HepG2 (cell line): ENCODE data around the gene EXOC6B. TPM values are rescaled to one million over a fixed set of nuclear protein-coding genes. Genes with fewer than 3 reads are reported as not detected.
A peak's percentile ranks its signal among the peaks of the same experiment; 100 is the strongest.

Source experiments
- BHLHE40 ChIP-seq: IDR thresholded peaks from 2 replicates; pipeline ENCODE4 v1.6.1; 2011; ENCODE audit warnings: low read length, improper control_type of control experiment
- FOSL2 ChIP-seq: sonication (generic); formaldehyde crosslinking; IDR thresholded peaks from 2 replicates; pipeline ENCODE4 v1.4.0; 2020; ENCODE audit warnings: missing genetic modification reagents
- GATAD2A ChIP-seq: IDR thresholded peaks from 2 replicates; pipeline ENCODE4 v1.6.1; 2016
- LCORL ChIP-seq, 2 experiments: fragments of 450-650 bp in 1 of 2; sonication (generic) in 1 of 2; formaldehyde crosslinking in 1 of 2; IDR thresholded peaks; 2 replicates each; pipeline versions ENCODE4 v1.5.0 to v1.6.1; 2017 to 2020; ENCODE audit warnings: antibody characterized with exemption in 1 of 2, missing genetic modification reagents in 1 of 2
- NFIC ChIP-seq: IDR thresholded peaks from 2 replicates; pipeline ENCODE4 v1.6.1; 2012; ENCODE audit warnings: mild to moderate bottlenecking, low read length, inconsistent platforms
- RAD21 ChIP-seq: fragments of 450-650 bp; formaldehyde crosslinking; IDR thresholded peaks from 2 replicates; pipeline ENCODE4 v1.5.0; 2020; ENCODE audit warnings: mild to moderate bottlenecking
- RBAK ChIP-seq: sonication (generic); formaldehyde crosslinking; IDR thresholded peaks from 2 replicates; pipeline ENCODE4 v1.5.1; 2020; ENCODE audit warnings: mild to moderate bottlenecking, missing genetic modification reagents
- RFX3 ChIP-seq: IDR thresholded peaks from 2 replicates; pipeline ENCODE4 v1.6.1; 2016; ENCODE audit warnings: missing biosample characterization, missing genetic modification reagents
- RNF219 ChIP-seq: sonication (generic); formaldehyde crosslinking; IDR thresholded peaks from 2 replicates; pipeline ENCODE4 v1.5.0; 2020; ENCODE audit warnings: mild to moderate bottlenecking, missing genetic modification reagents
- ZBTB7A ChIP-seq: sonication (generic); formaldehyde crosslinking; IDR thresholded peaks from 2 replicates; pipeline ENCODE4 v1.8.0; 2022; ENCODE audit warnings: mild to moderate bottlenecking, missing genetic modification reagents
- ZNF24 ChIP-seq: fragments of 450-650 bp; IDR thresholded peaks from 2 replicates; pipeline ENCODE4 v1.6.1; 2017; ENCODE audit warnings: antibody characterized with exemption, mild to moderate bottlenecking
- ZNF264 ChIP-seq: sonication (generic); formaldehyde crosslinking; IDR thresholded peaks from 2 replicates; pipeline ENCODE4 v1.4.0; 2020; ENCODE audit warnings: missing genetic modification reagents
- ZNF569 ChIP-seq: sonication (generic); formaldehyde crosslinking; IDR thresholded peaks from 2 replicates; pipeline ENCODE4 v1.5.0; 2020; ENCODE audit warnings: mild to moderate bottlenecking, missing genetic modification reagents, moderate library complexity, borderline replicate concordance
- ZNF614 ChIP-seq: IDR thresholded peaks from 2 replicates; pipeline ENCODE4 v1.6.1; 2018; ENCODE audit warnings: missing biosample characterization, missing genetic modification reagents, inconsistent platforms, borderline replicate concordance
- ZNF777 ChIP-seq: sonication (generic); formaldehyde crosslinking; IDR thresholded peaks from 2 replicates; pipeline ENCODE4 v1.4.0; 2020; ENCODE audit warnings: missing genetic modification reagents
- polyA plus RNA-seq, 8 experiments: library from polyadenylated mRNA; depleted of rRNA in 3 of 8; stranded (reverse) in 7 of 8; unstranded in 1 of 8; fragments of >200 nt; fragmentation: Illumina TruSeq in 4 of 8; extraction: Trizol in 4 of 8; gene quantifications; 2 replicates each; pipeline versions ENCODE4 v1.2.1 to v1.2.3, GENCODE V29; 2011 to 2016; ENCODE audit warnings: low read depth in 4 of 8, missing spikeins in 1 of 8, mixed read lengths in 1 of 8; ENCODE audit not compliant: insufficient read depth in 1 of 8
- total RNA-seq, 5 experiments: library from RNA; depleted of rRNA; stranded (reverse); fragments of >200 nt; fragmentation: Illumina TruSeq; extraction: Trizol; gene quantifications; 2 replicates each; pipeline ENCODE4 v1.2.3, GENCODE V29; 2016; ENCODE audit warnings: low read depth in 1 of 5
- TF ChIP-seq, protein P1 (sequence below): sonication (generic); formaldehyde crosslinking; conservative IDR thresholded peaks from 2 replicates; pipeline ENCODE4 v1.8.0; 2022; ENCODE audit warnings: mild to moderate bottlenecking, moderate library complexity, missing genetic modification reagents
- TF ChIP-seq, protein P2 (sequence below): sonication (generic); formaldehyde crosslinking; IDR thresholded peaks from 2 replicates; pipeline ENCODE4 v1.4.0; 2020; ENCODE audit warnings: missing genetic modification reagents
- TF ChIP-seq, protein P3 (sequence below): IDR thresholded peaks from 2 replicates; pipeline ENCODE4 v1.6.1; 2016; ENCODE audit warnings: missing biosample characterization, missing genetic modification reagents, low read depth
- TF ChIP-seq, protein P4 (sequence below): sonication (generic); formaldehyde crosslinking; IDR thresholded peaks from 2 replicates; pipeline ENCODE4 v1.5.0; 2020; ENCODE audit warnings: mild to moderate bottlenecking, missing genetic modification reagents, moderate library complexity
- TF ChIP-seq, protein P5 (sequence below): IDR thresholded peaks from 2 replicates; pipeline ENCODE4 v1.6.1; 2018; ENCODE audit warnings: missing genetic modification reagents, mild to moderate bottlenecking, missing compliant biosample characterization

EXOC6B gene
- total and polyA plus RNA-seq, 2 of the 13 experiments (the other 11 are each of a cell fraction or from before 2014, with no cell fraction given), result 9.1 to 15.9 TPM

GRCh38 chr2:72815655-72816278 lies 10.1 kb downstream of the EXOC6B start (continued):
- TF ChIP-seq RNF219 (CRISPR knock-in tag) (no peak), LCORL (IDR thresholded peaks at IDR 0.05) (0 out of 2 replicates have a peak, but pooled peaks have one; percentile 15), LCORL (CRISPR knock-in tag; IDR thresholded peaks at IDR 0.05) (no peak), BHLHE40 (no peak), GATAD2A (CRISPR knock-in tag) (peak; percentile 64), NFIC (no peak), ZBTB7A (no peak), ZNF614 (CRISPR knock-in tag) (0 out of 2 replicates have a peak, but pooled peaks have one; percentile 59), FOSL2 (CRISPR knock-in tag) (peak; percentile 34; the same call in 1 of the 2 replicates), ZNF777 (CRISPR knock-in tag) (no peak), RBAK (CRISPR knock-in tag) (no peak), ZNF24 (no peak), ZNF569 (CRISPR knock-in tag) (no peak), RAD21 (CRISPR knock-in tag) (peak; percentile 80), ZNF264 (no peak), RFX3 (CRISPR knock-in tag) (no peak)
- TF ChIP-seq, protein P1, sequence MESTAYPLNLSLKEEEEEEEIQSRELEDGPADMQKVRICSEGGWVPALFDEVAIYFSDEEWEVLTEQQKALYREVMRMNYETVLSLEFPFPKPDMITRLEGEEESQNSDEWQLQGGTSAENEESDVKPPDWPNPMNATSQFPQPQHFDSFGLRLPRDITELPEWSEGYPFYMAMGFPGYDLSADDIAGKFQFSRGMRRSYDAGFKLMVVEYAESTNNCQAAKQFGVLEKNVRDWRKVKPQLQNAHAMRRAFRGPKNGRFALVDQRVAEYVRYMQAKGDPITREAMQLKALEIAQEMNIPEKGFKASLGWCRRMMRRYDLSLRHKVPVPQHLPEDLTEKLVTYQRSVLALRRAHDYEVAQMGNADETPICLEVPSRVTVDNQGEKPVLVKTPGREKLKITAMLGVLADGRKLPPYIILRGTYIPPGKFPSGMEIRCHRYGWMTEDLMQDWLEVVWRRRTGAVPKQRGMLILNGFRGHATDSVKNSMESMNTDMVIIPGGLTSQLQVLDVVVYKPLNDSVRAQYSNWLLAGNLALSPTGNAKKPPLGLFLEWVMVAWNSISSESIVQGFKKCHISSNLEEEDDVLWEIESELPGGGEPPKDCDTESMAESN (CRISPR knock-in tag), result 0 out of 2 replicates have a peak, but pooled peaks have one; percentile 39
- TF ChIP-seq, protein P2, sequence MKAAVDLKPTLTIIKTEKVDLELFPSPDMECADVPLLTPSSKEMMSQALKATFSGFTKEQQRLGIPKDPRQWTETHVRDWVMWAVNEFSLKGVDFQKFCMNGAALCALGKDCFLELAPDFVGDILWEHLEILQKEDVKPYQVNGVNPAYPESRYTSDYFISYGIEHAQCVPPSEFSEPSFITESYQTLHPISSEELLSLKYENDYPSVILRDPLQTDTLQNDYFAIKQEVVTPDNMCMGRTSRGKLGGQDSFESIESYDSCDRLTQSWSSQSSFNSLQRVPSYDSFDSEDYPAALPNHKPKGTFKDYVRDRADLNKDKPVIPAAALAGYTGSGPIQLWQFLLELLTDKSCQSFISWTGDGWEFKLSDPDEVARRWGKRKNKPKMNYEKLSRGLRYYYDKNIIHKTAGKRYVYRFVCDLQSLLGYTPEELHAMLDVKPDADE, result no peak
- TF ChIP-seq, protein P3, sequence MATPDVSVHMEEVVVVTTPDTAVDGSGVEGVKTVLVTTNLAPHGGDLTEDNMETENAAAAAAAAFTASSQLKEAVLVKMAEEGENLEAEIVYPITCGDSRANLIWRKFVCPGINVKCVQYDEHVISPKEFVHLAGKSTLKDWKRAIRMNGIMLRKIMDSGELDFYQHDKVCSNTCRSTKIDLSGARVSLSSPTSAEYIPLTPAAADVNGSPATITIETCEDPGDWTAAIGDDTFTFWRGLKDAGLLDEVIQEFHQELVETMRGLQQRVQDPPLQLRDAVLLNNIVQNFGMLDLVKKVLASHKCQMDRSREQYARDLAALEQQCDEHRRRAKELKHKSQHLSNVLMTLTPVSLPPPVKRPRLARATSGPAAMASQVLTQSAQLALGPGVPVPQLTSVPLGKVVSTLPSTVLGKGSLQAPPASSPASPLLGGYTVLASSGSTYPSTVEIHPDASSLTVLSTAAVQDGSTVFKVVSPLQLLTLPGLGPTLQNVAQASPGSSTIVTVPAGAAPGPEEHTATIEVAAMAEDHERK, result no peak
- TF ChIP-seq, protein P4, sequence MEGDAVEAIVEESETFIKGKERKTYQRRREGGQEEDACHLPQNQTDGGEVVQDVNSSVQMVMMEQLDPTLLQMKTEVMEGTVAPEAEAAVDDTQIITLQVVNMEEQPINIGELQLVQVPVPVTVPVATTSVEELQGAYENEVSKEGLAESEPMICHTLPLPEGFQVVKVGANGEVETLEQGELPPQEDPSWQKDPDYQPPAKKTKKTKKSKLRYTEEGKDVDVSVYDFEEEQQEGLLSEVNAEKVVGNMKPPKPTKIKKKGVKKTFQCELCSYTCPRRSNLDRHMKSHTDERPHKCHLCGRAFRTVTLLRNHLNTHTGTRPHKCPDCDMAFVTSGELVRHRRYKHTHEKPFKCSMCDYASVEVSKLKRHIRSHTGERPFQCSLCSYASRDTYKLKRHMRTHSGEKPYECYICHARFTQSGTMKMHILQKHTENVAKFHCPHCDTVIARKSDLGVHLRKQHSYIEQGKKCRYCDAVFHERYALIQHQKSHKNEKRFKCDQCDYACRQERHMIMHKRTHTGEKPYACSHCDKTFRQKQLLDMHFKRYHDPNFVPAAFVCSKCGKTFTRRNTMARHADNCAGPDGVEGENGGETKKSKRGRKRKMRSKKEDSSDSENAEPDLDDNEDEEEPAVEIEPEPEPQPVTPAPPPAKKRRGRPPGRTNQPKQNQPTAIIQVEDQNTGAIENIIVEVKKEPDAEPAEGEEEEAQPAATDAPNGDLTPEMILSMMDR, result peak; percentile 73
- TF ChIP-seq, protein P5, sequence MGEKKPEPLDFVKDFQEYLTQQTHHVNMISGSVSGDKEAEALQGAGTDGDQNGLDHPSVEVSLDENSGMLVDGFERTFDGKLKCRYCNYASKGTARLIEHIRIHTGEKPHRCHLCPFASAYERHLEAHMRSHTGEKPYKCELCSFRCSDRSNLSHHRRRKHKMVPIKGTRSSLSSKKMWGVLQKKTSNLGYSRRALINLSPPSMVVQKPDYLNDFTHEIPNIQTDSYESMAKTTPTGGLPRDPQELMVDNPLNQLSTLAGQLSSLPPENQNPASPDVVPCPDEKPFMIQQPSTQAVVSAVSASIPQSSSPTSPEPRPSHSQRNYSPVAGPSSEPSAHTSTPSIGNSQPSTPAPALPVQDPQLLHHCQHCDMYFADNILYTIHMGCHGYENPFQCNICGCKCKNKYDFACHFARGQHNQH (CRISPR knock-in tag), result 0 out of 2 replicates have a peak, but pooled peaks have one; percentile 26
